GM19193 (cell line): ENCODE data around the gene SHROOM1.
A peak's percentile ranks its signal among the peaks of the same experiment; 100 is the strongest.

Experiments used
- POLR2A ChIP-seq: IDR thresholded peaks from 4 replicates; pipeline ENCODE4 v1.6.1; 2011; ENCODE audit not compliant: insufficient read depth, insufficient read length; ENCODE audit errors: extremely low read depth

SHROOM1 gene

GRCh38 chr5:132837868-132838267, 7.4 kb upstream of the SHROOM1 start:
- TF ChIP-seq POLR2A: no peak

GRCh38 chr5:132836852-132837251, 6.4 kb upstream of the SHROOM1 start:
- TF ChIP-seq POLR2A: no peak

GRCh38 chr5:132834057-132834456, 3.6 kb upstream of the SHROOM1 start:
- no peak for TF ChIP-seq POLR2A

GRCh38 chr5:132832612-132833011, 2.2 kb upstream of the SHROOM1 start:
- TF ChIP-seq POLR2A: no peak

- TF ChIP-seq POLR2A: no peak
These were observed 831 bp upstream of the SHROOM1 start for GRCh38 chr5:132831095-132831860.

- TF ChIP-seq POLR2A: peak; percentile 20
These were observed 558 bp downstream of the SHROOM1 start for GRCh38 chr5:132829742-132830435.

GRCh38 chr5:132828846-132829494, 1.5 kb downstream of the SHROOM1 start:
- TF ChIP-seq POLR2A: no peak

- no peak for TF ChIP-seq POLR2A
These were observed 2.3 kb downstream of the SHROOM1 start for GRCh38 chr5:132827943-132828673.

GRCh38 chr5:132826424-132827082, 3.9 kb downstream of the SHROOM1 start:
- TF ChIP-seq POLR2A: no peak

GRCh38 chr5:132825834-132826391, 4.5 kb downstream of the SHROOM1 start:
- no peak for TF ChIP-seq POLR2A

GRCh38 chr5:132825033-132825833, 5.2 kb downstream of the SHROOM1 start:
- TF ChIP-seq POLR2A: no peak

- TF ChIP-seq POLR2A: no peak
These were observed 6.0 kb downstream of the SHROOM1 start for GRCh38 chr5:132824426-132824825.

- no peak for TF ChIP-seq POLR2A
These were observed 6.9 kb downstream of the SHROOM1 start for GRCh38 chr5:132823481-132824050.

GRCh38 chr5:132822650-132823480, 7.6 kb downstream of the SHROOM1 start:
- no peak for TF ChIP-seq POLR2A
